ENCODE data around the gene PALS2. TPM values are rescaled to one million over a fixed set of nuclear protein-coding genes. Genes with fewer than 3 reads are reported as not detected.

The PALS2 gene, protein sequence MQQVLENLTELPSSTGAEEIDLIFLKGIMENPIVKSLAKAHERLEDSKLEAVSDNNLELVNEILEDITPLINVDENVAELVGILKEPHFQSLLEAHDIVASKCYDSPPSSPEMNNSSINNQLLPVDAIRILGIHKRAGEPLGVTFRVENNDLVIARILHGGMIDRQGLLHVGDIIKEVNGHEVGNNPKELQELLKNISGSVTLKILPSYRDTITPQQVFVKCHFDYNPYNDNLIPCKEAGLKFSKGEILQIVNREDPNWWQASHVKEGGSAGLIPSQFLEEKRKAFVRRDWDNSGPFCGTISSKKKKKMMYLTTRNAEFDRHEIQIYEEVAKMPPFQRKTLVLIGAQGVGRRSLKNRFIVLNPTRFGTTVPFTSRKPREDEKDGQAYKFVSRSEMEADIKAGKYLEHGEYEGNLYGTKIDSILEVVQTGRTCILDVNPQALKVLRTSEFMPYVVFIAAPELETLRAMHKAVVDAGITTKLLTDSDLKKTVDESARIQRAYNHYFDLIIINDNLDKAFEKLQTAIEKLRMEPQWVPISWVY
- total RNA-seq: 10 to 100 TPM; 14.0 to 25.2 (median 19.6) TPM

DNA sequence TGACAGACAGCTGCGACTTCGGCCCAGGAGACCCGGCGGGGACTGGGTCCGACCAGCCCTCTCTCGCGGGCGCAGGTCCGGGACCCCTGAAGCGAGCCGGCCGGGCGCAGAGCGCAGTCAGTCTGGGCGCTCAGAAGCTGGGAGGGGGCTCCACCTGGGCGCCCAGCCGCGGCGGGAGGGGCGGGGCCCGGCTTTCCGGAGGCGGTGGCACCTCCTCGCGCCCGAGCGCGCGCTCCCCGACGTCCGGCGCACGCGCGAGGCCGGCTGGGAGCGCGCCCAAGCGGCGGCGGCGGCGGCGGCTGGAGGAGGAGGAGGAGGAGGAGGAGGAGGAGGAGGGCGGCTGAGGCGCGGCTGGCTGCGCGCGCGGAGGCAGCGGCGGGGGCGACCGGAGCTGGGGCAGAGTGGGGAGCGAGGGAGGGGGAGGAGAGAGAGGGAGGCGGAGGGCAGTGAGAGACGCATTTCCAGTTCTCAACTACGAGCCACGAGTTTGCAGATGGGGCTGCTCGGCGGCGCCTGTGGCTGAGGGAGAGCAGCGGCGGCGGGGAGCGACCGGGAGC is at the start of gene PALS2:
Gene PALS2, plus strand, starts transcription at position 456 of the 557 bp plus-strand sequence. CDS start 50,216 bp downstream, outside the sequence.
- H3K27ac ChIP-seq: peak within 1 kb of the TSS in 3 of 4 donors; percentile 86 to 87 (median 86)
- no peaks in the 10 kb centered on the region for H3K9me3 ChIP-seq
- H3K4me3 ChIP-seq: peak within 1 kb of the TSS; percentile 76 to 92
- 0% methylated on average over 1 of the region's 69 CpGs; no CpG with 5 or more reads in 1 of the 2 donors for WGBS, 2 donors (ENCODE audit: low coverage in 1 of 2)
- ATAC-seq: peak; percentile 87
- H3K36me3 ChIP-seq: no peaks in the 10 kb centered on the region
- H3K27me3 ChIP-seq: no peaks in the 10 kb centered on the region
- TF ChIP-seq POLR2AphosphoS5 (IDR thresholded peaks at IDR 0.05) (no peak), EP300 (IDR thresholded peaks at IDR 0.05) (no peak), POLR2A (IDR thresholded peaks at IDR 0.05) (no peak)
- TF ChIP-seq, protein P1, sequence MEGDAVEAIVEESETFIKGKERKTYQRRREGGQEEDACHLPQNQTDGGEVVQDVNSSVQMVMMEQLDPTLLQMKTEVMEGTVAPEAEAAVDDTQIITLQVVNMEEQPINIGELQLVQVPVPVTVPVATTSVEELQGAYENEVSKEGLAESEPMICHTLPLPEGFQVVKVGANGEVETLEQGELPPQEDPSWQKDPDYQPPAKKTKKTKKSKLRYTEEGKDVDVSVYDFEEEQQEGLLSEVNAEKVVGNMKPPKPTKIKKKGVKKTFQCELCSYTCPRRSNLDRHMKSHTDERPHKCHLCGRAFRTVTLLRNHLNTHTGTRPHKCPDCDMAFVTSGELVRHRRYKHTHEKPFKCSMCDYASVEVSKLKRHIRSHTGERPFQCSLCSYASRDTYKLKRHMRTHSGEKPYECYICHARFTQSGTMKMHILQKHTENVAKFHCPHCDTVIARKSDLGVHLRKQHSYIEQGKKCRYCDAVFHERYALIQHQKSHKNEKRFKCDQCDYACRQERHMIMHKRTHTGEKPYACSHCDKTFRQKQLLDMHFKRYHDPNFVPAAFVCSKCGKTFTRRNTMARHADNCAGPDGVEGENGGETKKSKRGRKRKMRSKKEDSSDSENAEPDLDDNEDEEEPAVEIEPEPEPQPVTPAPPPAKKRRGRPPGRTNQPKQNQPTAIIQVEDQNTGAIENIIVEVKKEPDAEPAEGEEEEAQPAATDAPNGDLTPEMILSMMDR (IDR thresholded peaks at IDR 0.05): no peak
- H3K4me1 ChIP-seq: peaks cover 0 to 25% (median 0%) of the 10 kb centered on the region in 3 donors

DNA sequence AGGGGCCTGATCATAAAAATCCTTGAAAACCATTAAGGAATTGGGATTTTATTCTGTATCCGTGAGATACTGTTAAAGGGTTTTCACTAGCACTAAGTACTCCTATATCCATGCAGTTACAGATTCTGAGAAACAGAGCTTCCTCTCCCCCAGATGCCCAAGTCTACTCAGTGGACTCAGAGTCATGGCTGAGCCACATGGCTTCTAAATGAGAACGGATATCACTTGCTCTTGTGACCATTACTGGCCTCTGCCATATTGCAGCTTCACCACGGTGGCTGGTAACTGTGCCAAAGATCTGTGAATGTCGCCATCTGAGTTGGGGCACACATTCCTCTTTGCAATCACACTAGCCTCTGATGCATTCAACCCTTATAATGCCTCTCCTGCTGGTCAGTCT is 42.0 kb upstream of the PALS2 start:
- no peaks in the 10 kb centered on the region for H3K9me3 ChIP-seq
- no peak for TF ChIP-seq POLR2AphosphoS5 (IDR thresholded peaks at IDR 0.05)
- TF ChIP-seq, protein P1 (IDR thresholded peaks at IDR 0.05): no peak
- TF ChIP-seq POLR2A (IDR thresholded peaks at IDR 0.05): no peak
- no peak for TF ChIP-seq EP300 (IDR thresholded peaks at IDR 0.05)
- no peaks in the 10 kb centered on the region for H3K4me1 ChIP-seq
- WGBS, 2 donors (ENCODE audit: low coverage in 1 of 2): 90 to 94% methylated on average over 2 to 4 of the region's 4 CpGs
- no peaks in the 10 kb centered on the region for H3K36me3 ChIP-seq
- ATAC-seq: no peak
- H3K4me3 ChIP-seq: no peak overlapping the region
- no peaks in the 10 kb centered on the region for H3K27me3 ChIP-seq
- no peak overlapping the region for H3K27ac ChIP-seq

DNA sequence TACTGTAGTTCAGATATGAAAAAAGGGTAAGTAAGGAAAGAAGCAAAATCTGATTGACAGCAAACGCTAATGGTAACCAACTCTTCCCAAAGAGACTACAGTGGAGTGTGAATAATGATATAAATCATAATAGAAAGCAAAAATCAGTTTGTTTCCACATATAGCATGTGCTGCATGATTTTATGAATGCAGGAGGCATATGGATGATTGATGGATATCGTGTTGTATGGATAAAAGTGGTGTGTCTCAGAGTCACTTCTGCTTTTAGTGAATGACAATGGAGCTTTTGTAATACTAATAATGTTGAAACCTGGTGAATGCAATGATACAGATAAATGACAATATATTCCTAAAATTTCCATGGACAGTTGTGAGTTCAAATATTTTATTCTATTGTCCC is 36.6 kb upstream of the PALS2 start:
- Histone ChIP-seq H3K4me3 (no peak overlapping the region), H3K27ac (no peak overlapping the region), H3K36me3 (no peaks in the 10 kb centered on the region), H3K27me3 (no peaks in the 10 kb centered on the region), H3K9me3 (no peaks in the 10 kb centered on the region), H3K4me1 (no peaks in the 10 kb centered on the region)
- TF ChIP-seq POLR2AphosphoS5 (IDR thresholded peaks at IDR 0.05) (no peak), POLR2A (IDR thresholded peaks at IDR 0.05) (no peak), EP300 (IDR thresholded peaks at IDR 0.05) (no peak)
- TF ChIP-seq, protein P1 (IDR thresholded peaks at IDR 0.05): no peak
- ATAC-seq: no peak
- WGBS, 2 donors (ENCODE audit: low coverage in 1 of 2): 68 to 82% methylated on average over 2 of the region's 2 CpGs

DNA sequence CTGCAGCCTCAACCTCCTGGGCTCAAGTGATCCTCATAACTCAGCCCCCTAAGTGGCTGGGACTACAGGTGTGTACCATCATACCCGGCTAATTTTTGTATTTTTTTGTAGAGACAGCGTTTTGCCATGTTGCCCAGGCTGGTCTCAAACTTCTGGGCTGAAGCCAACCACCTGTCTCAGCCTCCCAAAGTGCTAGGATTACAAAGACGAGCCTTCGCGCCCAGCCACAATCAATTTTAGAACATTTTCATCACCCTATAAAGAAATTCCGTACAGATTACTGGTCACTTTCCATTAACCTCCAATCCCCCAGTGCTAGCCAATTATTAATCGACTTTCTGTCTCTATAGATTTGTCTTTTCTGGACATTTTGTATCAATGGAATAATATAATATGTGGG is 32.3 kb upstream of the PALS2 start:
- H3K4me3 ChIP-seq: no peak overlapping the region
- no peak for ATAC-seq
- WGBS, 2 donors (ENCODE audit: low coverage in 1 of 2): 73 to 88% methylated on average over 6 to 7 of the region's 7 CpGs
- H3K9me3 ChIP-seq: no peaks in the 10 kb centered on the region
- no peaks in the 10 kb centered on the region for H3K36me3 ChIP-seq
- TF ChIP-seq EP300 (IDR thresholded peaks at IDR 0.05): no peak
- no peaks in the 10 kb centered on the region for H3K27me3 ChIP-seq
- H3K4me1 ChIP-seq: no peaks in the 10 kb centered on the region
- no peak overlapping the region for H3K27ac ChIP-seq

DNA sequence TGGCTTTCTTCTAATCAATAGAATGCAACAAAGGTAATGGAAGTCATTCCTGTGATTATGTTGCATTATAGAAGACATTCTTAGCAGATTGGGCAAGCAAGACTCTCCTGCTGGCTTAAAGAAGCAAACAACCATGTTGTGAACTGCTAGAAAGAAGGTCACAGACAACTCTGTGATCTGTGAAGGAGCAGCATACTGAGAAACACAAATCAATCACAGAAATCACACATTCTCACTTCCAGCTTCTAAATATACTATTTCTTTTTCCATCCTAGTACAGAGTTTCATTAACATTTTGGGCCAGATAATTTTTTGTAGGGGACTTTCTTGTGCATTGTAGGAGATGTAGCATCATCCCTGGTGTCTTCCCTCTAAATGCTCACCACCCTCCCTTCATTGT is 28.0 kb upstream of the PALS2 start:
- Histone ChIP-seq H3K27me3 (no peaks in the 10 kb centered on the region), H3K9me3 (no peaks in the 10 kb centered on the region), H3K4me1 (peaks cover 0 to 3% (median 0%) of the 10 kb centered on the region in 3 donors), H3K4me3 (no peak overlapping the region), H3K36me3 (no peaks in the 10 kb centered on the region), H3K27ac (no peak overlapping the region)
- TF ChIP-seq POLR2AphosphoS5 (IDR thresholded peaks at IDR 0.05) (no peak), POLR2A (IDR thresholded peaks at IDR 0.05) (no peak), EP300 (IDR thresholded peaks at IDR 0.05) (no peak)
- TF ChIP-seq, protein P1 (IDR thresholded peaks at IDR 0.05): no peak
- ATAC-seq: no peak

Data from gastroesophageal sphincter (tissue), 4 donors.